DOHH2 (cell line): Measurements from ENCODE around the gene TNFSF12.

Source experiments
- H3F3A ChIP-seq: fragments of 200-600 bp; sonication (generic), shearing (Covaris generic); 2 replicates; pipeline ENCODE4 v1.6.0; 2016; ENCODE audit warnings: antibody characterized with exemption, mild to moderate bottlenecking; ENCODE audit not compliant: control insufficient read depth, insufficient read depth
- H3K27ac ChIP-seq: fragments of 200-600 bp; sonication (generic); 2 replicates; pipeline ENCODE4 v1.5.1; 2014; ENCODE audit warnings: low read depth, mild to moderate bottlenecking, low read length, moderate library complexity
- H3K27me3 ChIP-seq: fragments of 200-600 bp; sonication (generic); 2 replicates; pipeline ENCODE4 v1.6.1; 2014; ENCODE audit warnings: mild to moderate bottlenecking, low read length, mixed read lengths; ENCODE audit not compliant: control insufficient read depth
- H3K36me3 ChIP-seq: fragments of 200-600 bp; sonication (generic); 2 replicates; pipeline ENCODE4 v1.6.1; 2014; ENCODE audit warnings: mild to moderate bottlenecking, low read length, moderate library complexity, mixed read lengths; ENCODE audit not compliant: control insufficient read depth
- H3K4me1 ChIP-seq: fragments of 200-600 bp; sonication (generic); 2 replicates; pipeline ENCODE4 v1.6.1; 2014; ENCODE audit warnings: mild to moderate bottlenecking, low read length, mixed read lengths; ENCODE audit not compliant: control insufficient read depth
- H3K4me2 ChIP-seq: fragments of 200-600 bp; sonication (generic); 2 replicates; pipeline ENCODE4 v1.6.0; 2014; ENCODE audit warnings: mild to moderate bottlenecking, low read length, moderate library complexity
- H3K4me3 ChIP-seq: fragments of 200-600 bp; sonication (generic); 2 replicates; pipeline ENCODE4 v1.5.1; 2014; ENCODE audit warnings: mild to moderate bottlenecking, low read length, mixed read lengths
- H3K79me2 ChIP-seq: fragments of 200-600 bp; sonication (generic); 2 replicates; pipeline ENCODE4 v1.6.1; 2014; ENCODE audit warnings: mild to moderate bottlenecking, low read length, mixed read lengths; ENCODE audit not compliant: control insufficient read depth
- H3K9me2 ChIP-seq: fragments of 200-600 bp; sonication (generic); replicated peaks from 2 replicates; pipeline ENCODE4 v1.6.1; 2014; ENCODE audit warnings: mild to moderate bottlenecking, low read length, mixed read lengths; ENCODE audit not compliant: control insufficient read depth
- H3K9me3 ChIP-seq: fragments of 200-600 bp; sonication (generic); 2 replicates; pipeline ENCODE4 v1.6.1; 2014; ENCODE audit warnings: antibody characterized with exemption, low read length, mixed read lengths; ENCODE audit not compliant: control insufficient read depth, insufficient read depth
- H4K20me1 ChIP-seq: fragments of 200-600 bp; sonication (generic); 2 replicates; pipeline ENCODE4 v1.6.0; 2014; ENCODE audit warnings: low read depth, mild to moderate bottlenecking, antibody characterized with exemption, low read length, moderate library complexity; ENCODE audit not compliant: control insufficient read depth, insufficient read depth
- EZH2phosphoT487 ChIP-seq: fragments of 200-600 bp; sonication (generic); IDR thresholded peaks from 2 replicates; pipeline ENCODE4 v1.6.1; 2017; ENCODE audit warnings: borderline replicate concordance, mild to moderate bottlenecking, antibody characterized with exemption, low read length, moderate library complexity, mixed read lengths
- TF ChIP-seq, protein P1 (sequence below): fragments of 200-600 bp; sonication (generic); IDR thresholded peaks from one replicate; pipeline ENCODE4 v1.5.1; 2014; ENCODE audit warnings: antibody characterized with exemption, mild to moderate bottlenecking, low read depth, low read length; ENCODE audit not compliant: poor library complexity, severe bottlenecking

TNFSF12 gene

DNA sequence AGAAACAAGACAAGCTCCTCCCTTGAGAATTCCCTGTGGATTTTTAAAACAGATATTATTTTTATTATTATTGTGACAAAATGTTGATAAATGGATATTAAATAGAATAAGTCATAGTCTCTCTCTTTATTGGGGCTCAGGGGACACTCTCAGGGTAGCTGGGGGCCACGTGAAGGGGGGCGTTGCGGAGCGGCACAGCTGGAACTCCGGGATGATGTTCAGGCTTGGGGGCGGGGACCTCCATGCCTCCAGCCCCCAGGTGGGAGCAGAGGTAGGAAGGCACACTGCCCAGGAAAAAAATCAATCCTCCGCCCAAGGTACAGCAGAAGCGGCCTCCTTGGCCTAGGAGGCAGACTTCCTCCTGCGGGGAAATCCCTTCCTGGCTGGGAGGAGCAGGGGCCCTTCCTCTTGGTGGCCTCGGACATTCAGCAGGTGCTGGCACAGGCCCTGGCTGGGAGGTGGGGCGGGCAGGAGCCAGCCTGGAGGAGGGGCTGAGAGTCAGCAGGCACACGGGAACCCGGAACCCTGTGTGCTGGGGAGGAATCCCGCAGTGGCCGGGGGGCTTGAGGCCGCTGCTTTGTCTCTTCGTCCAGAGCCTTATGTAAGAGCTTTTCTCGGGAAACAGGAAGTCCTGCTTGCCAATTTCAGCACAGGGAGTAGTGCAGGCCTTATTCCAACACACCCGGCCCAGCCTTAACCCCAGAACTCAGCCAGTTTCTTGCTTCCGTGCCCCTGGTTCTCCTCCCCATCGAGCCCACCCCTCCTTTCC, 9.1 kb downstream of the TNFSF12 start:
- H3F3A ChIP-seq: 0 out of 2 replicates have a peak, but pooled peaks cover 3% of the 10 kb centered on the region
- no peaks in the 10 kb centered on the region for H3K9me2 ChIP-seq
- H3K4me2 ChIP-seq: peak overlapping the region; percentile 33; the same call in 1 of the 2 replicates
- H3K79me2 ChIP-seq: peaks cover 19% of the 10 kb centered on the region
- H4K20me1 ChIP-seq: no peaks in the 10 kb centered on the region
- H3K36me3 ChIP-seq: peaks cover 8% of the 10 kb centered on the region
- no peak for TF ChIP-seq EZH2phosphoT487
- TF ChIP-seq, protein P1, sequence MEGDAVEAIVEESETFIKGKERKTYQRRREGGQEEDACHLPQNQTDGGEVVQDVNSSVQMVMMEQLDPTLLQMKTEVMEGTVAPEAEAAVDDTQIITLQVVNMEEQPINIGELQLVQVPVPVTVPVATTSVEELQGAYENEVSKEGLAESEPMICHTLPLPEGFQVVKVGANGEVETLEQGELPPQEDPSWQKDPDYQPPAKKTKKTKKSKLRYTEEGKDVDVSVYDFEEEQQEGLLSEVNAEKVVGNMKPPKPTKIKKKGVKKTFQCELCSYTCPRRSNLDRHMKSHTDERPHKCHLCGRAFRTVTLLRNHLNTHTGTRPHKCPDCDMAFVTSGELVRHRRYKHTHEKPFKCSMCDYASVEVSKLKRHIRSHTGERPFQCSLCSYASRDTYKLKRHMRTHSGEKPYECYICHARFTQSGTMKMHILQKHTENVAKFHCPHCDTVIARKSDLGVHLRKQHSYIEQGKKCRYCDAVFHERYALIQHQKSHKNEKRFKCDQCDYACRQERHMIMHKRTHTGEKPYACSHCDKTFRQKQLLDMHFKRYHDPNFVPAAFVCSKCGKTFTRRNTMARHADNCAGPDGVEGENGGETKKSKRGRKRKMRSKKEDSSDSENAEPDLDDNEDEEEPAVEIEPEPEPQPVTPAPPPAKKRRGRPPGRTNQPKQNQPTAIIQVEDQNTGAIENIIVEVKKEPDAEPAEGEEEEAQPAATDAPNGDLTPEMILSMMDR: no peak
- H3K27me3 ChIP-seq: peaks cover 17% of the 10 kb centered on the region
- peaks cover 34% of the 10 kb centered on the region for H3K4me1 ChIP-seq
- no peaks in the 10 kb centered on the region for H3K9me3 ChIP-seq
- no peak overlapping the region for H3K27ac ChIP-seq
- peak overlapping the region; percentile 14; the same call in 1 of the 2 replicates for H3K4me3 ChIP-seq

DNA sequence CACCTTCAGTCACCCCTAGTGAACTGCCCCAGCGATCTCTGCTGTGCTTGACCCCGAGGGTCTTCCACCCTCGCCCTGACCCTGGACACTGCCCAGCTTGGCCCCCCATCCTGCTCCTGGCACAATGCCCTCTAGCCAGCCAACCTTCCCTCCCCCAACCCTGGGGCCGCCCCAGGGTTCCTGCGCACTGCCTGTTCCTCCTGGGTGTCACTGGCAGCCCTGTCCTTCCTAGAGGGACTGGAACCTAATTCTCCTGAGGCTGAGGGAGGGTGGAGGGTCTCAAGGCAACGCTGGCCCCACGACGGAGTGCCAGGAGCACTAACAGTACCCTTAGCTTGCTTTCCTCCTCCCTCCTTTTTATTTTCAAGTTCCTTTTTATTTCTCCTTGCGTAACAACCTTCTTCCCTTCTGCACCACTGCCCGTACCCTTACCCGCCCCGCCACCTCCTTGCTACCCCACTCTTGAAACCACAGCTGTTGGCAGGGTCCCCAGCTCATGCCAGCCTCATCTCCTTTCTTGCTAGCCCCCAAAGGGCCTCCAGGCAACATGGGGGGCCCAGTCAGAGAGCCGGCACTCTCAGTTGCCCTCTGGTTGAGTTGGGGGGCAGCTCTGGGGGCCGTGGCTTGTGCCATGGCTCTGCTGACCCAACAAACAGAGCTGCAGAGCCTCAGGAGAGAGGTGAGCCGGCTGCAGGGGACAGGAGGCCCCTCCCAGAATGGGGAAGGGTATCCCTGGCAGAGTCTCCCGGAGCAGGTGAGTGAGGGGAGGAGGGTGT, 9.9 kb downstream of the TNFSF12 start, which contains the start of gene TNFSF13:
Gene TNFSF13, plus strand, starts transcription at position 207 of the 776 bp plus-strand sequence. Its CDS starts 290 bp downstream, at position 497.
- Histone ChIP-seq H3K9me3 (no peaks in the 10 kb centered on the region), H3K4me1 (peaks cover 42% of the 10 kb centered on the region), H3K9me2 (no peaks in the 10 kb centered on the region), H3K79me2 (peaks cover 26% of the 10 kb centered on the region), H3K4me2 (peak within 1 kb of the TSS; percentile 33; the same call in 1 of the 2 replicates), H3F3A (0 out of 2 replicates have a peak, but pooled peaks cover 3% of the 10 kb centered on the region), H3K27ac (no peak within 1 kb of the TSS), H3K4me3 (peak within 1 kb of the TSS; percentile 14; the same call in 1 of the 2 replicates), H4K20me1 (no peaks in the 10 kb centered on the region), H3K27me3 (peaks cover 9% of the 10 kb centered on the region), H3K36me3 (peaks cover 16% of the 10 kb centered on the region)
- TF ChIP-seq EZH2phosphoT487: no peak

DNA sequence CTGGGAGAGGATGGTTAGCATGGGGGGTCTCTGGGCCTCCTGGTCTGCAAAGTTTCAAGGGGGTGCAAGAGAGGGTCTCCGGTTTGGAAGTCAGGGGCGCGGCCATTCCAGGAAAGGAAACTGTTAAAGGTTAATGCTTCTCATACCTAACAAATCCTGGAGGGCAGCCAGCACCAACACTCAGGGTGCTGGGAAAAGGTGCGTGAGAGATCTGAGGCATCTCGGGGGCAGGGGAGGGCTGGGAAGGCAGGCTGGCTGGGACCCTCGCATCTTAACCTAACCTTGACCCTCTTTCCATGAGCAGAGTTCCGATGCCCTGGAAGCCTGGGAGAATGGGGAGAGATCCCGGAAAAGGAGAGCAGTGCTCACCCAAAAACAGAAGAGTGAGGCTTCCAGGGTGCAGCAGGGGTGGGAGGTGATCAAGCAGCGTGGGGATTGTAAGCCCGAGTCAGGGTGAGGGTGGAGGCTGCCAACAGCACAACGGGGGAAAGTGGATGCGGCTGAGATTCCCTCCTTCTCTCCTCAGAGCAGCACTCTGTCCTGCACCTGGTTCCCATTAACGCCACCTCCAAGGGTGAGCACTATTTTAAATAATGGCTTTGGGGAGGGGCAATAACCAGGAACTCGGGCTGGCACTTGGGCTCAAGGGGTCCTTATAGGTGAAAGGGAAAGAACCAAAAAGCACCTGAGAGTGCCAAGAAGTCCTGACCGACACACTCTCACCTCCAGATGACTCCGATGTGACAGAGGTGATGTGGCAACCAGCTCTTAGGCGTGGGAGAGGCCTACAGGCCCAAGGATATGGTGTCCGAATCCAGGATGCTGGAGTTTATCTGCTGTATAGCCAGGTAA, 10.7 kb downstream of the TNFSF12 start:
- Histone ChIP-seq H3K79me2 (peaks cover 34% of the 10 kb centered on the region), H3K27me3 (peaks cover 7% of the 10 kb centered on the region), H3K9me3 (no peaks in the 10 kb centered on the region), H3K4me3 (peak overlapping the region; percentile 79; the same call in 1 of the 2 replicates), H3K4me2 (peak overlapping the region; percentile 92), H3K9me2 (no peaks in the 10 kb centered on the region), H3K4me1 (peaks cover 49% of the 10 kb centered on the region), H4K20me1 (no peaks in the 10 kb centered on the region), H3K27ac (no peak overlapping the region), H3K36me3 (peaks cover 24% of the 10 kb centered on the region), H3F3A (0 out of 2 replicates have a peak, but pooled peaks cover 3% of the 10 kb centered on the region)
- no peak for TF ChIP-seq EZH2phosphoT487
- TF ChIP-seq, protein P1: no peak
